ENCODE data around the gene TM9SF1.

The TM9SF1 gene

DNA sequence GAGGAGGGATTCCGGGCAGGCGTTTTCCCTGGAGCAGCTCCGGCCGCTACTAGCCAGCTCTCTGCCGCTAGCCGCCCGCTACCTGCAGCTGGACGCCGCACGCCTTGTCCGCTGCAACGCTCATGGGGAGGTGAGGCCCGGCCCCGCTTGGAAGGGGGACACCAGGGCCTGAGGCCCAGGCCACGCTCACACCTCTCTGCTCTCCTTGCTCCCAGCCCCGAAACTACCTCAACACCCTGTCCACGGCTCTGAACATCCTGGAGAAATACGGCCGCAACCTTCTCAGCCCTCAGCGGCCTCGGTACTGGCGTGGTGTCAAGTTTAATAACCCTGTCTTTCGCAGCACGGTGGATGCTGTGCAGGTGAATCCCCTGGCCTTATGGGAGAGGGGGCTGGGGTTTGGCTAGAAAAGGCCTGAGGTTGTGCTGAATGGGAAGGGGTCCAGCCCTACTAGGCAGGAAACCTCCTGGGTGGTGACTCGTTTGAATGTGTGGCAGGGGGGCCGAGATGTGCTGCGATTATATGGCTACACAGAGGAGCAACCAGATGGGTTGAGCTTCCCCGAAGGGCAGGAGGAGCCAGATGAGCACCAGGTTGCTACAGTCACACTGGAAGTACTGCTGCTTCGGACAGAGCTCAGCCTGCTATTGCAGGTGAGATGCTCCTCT, 47.3 kb downstream of the TM9SF1 start:
- Mint-ChIP-seq H3K27ac (peak overlapping the region; percentile 85), H3K4me3 (peak overlapping the region; percentile 95), H3K36me3 (ENCODE audit: low read depth) (peaks cover 58% of the 10 kb centered on the region), H3K4me1 (peaks cover 55% of the 10 kb centered on the region), H3K27me3 (no peaks in the 10 kb centered on the region), H3K9me3 (no peaks in the 10 kb centered on the region)
- ATAC-seq (no peak), DNase-seq (no peak)

DNA sequence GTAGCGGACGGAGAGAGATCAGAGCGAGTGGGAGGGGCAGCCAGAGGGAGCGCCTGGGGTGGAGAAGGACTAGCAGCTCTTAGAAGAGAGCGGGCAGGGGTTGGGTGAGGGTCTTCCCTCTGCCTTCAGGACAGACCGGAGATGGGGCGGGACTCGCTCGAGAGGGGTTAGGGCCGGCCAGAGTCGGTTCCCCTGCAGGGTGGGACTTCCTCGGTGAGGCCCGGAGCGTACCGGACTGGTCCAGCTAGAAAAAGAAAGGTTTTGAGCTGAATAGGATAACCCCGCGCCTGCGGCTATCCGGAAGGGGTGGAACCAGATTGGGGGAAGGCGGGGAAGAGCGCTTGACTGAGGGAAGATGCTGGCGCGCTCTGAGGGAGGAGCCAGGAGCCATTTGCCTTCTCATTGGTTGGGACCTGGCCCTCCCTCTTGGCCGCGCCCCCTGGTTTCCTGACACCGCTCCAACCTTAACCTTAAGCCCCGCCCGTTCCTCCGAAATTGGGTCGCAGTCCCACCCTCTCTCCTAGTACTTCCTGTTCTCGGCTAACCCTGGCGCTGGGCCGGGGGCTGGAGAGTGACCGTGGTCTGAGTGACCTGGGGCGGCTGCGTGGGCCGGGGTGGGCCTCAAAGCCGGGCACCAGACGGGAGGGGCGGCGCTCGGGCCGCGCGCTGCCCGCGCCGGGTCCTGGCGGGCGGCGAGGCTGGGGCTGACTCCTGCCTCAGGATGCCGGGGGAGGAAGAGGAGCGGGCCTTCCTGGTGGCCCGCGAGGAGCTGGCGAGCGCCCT, 48.1 kb downstream of the TM9SF1 start, which contains the start of gene RNF31:
Gene RNF31 (plus strand): TSS at position 521 of the 783 bp plus-strand sequence. CDS start 201 bp downstream, at position 722.
- H3K4me3 Mint-ChIP-seq, result peak within 1 kb of the TSS; percentile 95
- peak; percentile 99 for DNase-seq
- no peaks in the 10 kb centered on the region for H3K27me3 Mint-ChIP-seq
- peak within 1 kb of the TSS; percentile 99 for H3K27ac Mint-ChIP-seq
- ATAC-seq, result peak; percentile 87
- no peaks in the 10 kb centered on the region for H3K9me3 Mint-ChIP-seq
- peaks cover 59% of the 10 kb centered on the region for H3K4me1 Mint-ChIP-seq
- peaks cover 61% of the 10 kb centered on the region for H3K36me3 Mint-ChIP-seq (ENCODE audit: low read depth)

- Mint-ChIP-seq H3K27ac (peak within 1 kb of the TSS; percentile 99), H3K27me3 (peaks cover under 1% of the 10 kb centered on the region), H3K4me3 (peak within 1 kb of the TSS; percentile 95), H3K9me3 (no peaks in the 10 kb centered on the region), H3K36me3 (ENCODE audit: low read depth) (peaks cover 61% of the 10 kb centered on the region), H3K4me1 (peaks cover 65% of the 10 kb centered on the region)
- ATAC-seq, result peak; percentile 81
- peak; percentile 95 for DNase-seq
Observed at GRCh38 chr14:24146453-24146977, 48.7 kb downstream of the TM9SF1 start, which contains the start of gene PSME2. Gene PSME2 (minus strand): TSS chr14:24146610. CDS start chr14:24146581, 29 bp downstream.

- no peaks in the 10 kb centered on the region for H3K9me3 Mint-ChIP-seq
- peaks cover 60% of the 10 kb centered on the region for H3K36me3 Mint-ChIP-seq (ENCODE audit: low read depth)
- ATAC-seq (no peak), DNase-seq (no peak)
- peak overlapping the region; percentile 99 for H3K27ac Mint-ChIP-seq
- H3K27me3 Mint-ChIP-seq, result peaks cover 2% of the 10 kb centered on the region
- H3K4me1 Mint-ChIP-seq, result peaks cover 68% of the 10 kb centered on the region
- H3K4me3 Mint-ChIP-seq, result peak overlapping the region; percentile 95
Observed at GRCh38 chr14:24145690-24146452, 49.4 kb downstream of the TM9SF1 start.

DNA sequence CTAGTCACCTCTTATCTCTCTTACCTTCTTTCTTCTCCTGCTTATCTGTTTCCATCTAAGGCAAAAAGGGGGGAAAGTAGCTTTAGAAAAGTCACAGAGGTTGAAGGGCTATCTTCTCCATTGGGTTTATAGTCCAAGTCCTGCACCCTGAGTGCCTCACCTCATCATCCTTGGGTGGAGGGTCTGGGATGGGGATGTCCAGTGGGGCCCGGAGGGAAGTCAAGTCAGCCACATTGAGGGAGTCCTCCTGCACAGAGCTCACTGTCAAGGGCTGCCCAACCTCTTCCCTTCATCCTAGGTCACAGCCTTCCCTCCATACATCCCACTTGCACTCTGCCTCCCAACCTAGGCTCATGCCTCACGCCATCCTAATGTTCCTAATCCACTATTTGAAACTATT, 50.0 kb downstream of the TM9SF1 start:
- peak overlapping the region; percentile 95 for H3K4me3 Mint-ChIP-seq
- H3K36me3 Mint-ChIP-seq (ENCODE audit: low read depth), result peaks cover 59% of the 10 kb centered on the region
- H3K9me3 Mint-ChIP-seq, result no peaks in the 10 kb centered on the region
- H3K27me3 Mint-ChIP-seq, result peaks cover 2% of the 10 kb centered on the region
- ATAC-seq (no peak), DNase-seq (no peak)
- H3K4me1 Mint-ChIP-seq, result peaks cover 68% of the 10 kb centered on the region
- H3K27ac Mint-ChIP-seq, result peak overlapping the region; percentile 99

DNA sequence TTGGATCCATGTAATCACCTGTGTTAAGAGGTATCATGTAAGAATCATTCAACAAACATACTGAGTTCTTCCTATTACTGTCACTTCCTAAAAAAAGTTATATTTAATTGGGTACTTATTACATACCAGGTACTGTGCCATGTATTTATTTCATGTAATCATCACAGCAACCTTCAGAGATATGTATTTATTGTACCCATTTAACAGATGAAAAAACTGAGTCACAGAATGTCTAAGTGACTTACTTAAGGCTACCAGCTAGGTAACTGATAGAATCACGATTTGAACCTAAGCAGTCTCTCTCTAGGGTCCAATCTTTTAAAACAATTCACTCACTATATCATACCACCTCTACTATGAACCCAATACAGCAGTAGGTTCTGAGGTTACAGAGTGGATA, 50.8 kb downstream of the TM9SF1 start:
- Mint-ChIP-seq H3K27me3 (peaks cover 2% of the 10 kb centered on the region), H3K9me3 (no peaks in the 10 kb centered on the region), H3K36me3 (ENCODE audit: low read depth) (peaks cover 60% of the 10 kb centered on the region), H3K4me3 (peak overlapping the region; percentile 95), H3K4me1 (peaks cover 69% of the 10 kb centered on the region), H3K27ac (peak overlapping the region; percentile 99)
- no peak for DNase-seq
- no peak for ATAC-seq

DNA sequence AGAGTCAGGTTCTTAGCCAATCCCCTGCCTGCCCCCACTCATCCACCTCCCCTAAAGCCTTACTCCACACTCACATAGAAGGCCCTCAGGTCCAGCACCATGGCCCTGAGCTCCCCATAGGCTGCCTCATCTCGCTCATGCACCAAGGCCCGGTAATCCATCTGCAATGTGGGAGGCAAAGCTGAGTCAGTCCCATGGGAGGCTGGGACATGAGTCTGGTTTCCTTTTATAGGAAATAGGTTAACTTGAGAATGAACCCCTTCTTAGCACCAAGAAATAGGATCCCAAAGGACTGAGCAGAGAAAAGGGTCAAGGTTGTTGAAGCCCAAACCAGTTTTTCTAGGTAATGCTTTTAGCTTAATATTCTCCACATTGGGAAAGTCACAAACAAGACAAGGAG, 51.7 kb downstream of the TM9SF1 start:
- ATAC-seq (no peak), DNase-seq (no peak)
- Mint-ChIP-seq H3K4me1 (peaks cover 69% of the 10 kb centered on the region), H3K36me3 (ENCODE audit: low read depth) (peaks cover 62% of the 10 kb centered on the region), H3K27ac (peak overlapping the region; percentile 99), H3K9me3 (no peaks in the 10 kb centered on the region), H3K27me3 (peaks cover 2% of the 10 kb centered on the region), H3K4me3 (peak overlapping the region; percentile 10)

- peaks cover 83% of the 10 kb centered on the region for H3K4me1 Mint-ChIP-seq
- peak within 1 kb of the TSS; percentile 98 for H3K4me3 Mint-ChIP-seq
- H3K36me3 Mint-ChIP-seq (ENCODE audit: low read depth), result peaks cover 76% of the 10 kb centered on the region
- DNase-seq, result peak; percentile 99
- peaks cover 2% of the 10 kb centered on the region for H3K27me3 Mint-ChIP-seq
- H3K9me3 Mint-ChIP-seq, result no peaks in the 10 kb centered on the region
- ATAC-seq, result peak; percentile 86
- peak within 1 kb of the TSS; percentile 93 for H3K27ac Mint-ChIP-seq
Observed at GRCh38 chr14:24141097-24141880, 54.0 kb downstream of the TM9SF1 start, which contains the start of gene EMC9. Gene EMC9 (minus strand): TSS chr14:24141591. CDS start chr14:24141304, 287 bp downstream.

DNA sequence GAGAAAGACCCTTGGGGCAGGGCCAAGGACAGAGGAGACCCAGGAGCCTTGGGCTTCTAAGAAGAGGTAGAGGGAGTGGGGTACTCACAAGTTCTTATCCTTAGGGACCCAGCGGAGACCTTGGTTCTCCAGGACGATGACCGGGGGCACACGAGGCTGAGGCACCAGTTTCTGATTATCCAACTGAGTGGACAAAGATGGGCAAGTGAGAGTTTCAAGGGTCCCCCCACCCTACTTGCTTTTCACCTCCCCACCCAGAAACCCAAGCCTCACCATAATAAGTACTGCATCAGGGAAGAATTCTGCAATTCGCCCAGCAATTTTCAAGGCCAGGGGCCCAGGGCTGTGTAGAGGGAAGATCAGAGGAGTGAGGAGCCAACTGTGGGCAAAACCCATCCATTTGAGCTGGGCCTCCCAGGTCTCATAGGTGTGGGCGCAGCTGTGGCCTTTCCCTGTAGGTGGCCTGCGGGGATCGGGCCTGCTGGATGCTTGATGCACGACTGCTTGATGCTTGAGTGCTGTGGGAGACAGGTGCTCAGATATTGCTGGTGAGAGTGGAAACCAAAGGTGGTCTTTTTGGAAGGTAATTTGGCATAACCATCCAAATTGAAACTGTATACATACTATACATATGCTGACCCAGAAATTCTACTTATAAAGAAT, 55.8 kb downstream of the TM9SF1 start:
- peak overlapping the region; percentile 38 for H3K27ac Mint-ChIP-seq
- ATAC-seq (no peak), DNase-seq (no peak)
- H3K9me3 Mint-ChIP-seq, result no peaks in the 10 kb centered on the region
- peaks cover 59% of the 10 kb centered on the region for H3K36me3 Mint-ChIP-seq (ENCODE audit: low read depth)
- H3K4me1 Mint-ChIP-seq, result peaks cover 73% of the 10 kb centered on the region
- peaks cover 2% of the 10 kb centered on the region for H3K27me3 Mint-ChIP-seq
- peak overlapping the region; percentile 98 for H3K4me3 Mint-ChIP-seq

Measured in activated naive CD8-positive, alpha-beta T cell treated with anti-CD3 and anti-CD28 coated beads, Interleukin-2, amount 50 U/mL, for 24 hours (primary cell).